NCI-H446 (cell line): ENCODE measurements around the gene FCHSD1.

ENCODE experiments used
- DNase-seq, 2 experiments: peaks; one replicate each; lab custom pipeline; 2025; lab: John Stamatoyannopoulos, UW

The FCHSD1 gene

GRCh38 chr5:141672841-141673813 lies 21.9 kb upstream of the FCHSD1 start:
- DNase-seq: no peak

DNA sequence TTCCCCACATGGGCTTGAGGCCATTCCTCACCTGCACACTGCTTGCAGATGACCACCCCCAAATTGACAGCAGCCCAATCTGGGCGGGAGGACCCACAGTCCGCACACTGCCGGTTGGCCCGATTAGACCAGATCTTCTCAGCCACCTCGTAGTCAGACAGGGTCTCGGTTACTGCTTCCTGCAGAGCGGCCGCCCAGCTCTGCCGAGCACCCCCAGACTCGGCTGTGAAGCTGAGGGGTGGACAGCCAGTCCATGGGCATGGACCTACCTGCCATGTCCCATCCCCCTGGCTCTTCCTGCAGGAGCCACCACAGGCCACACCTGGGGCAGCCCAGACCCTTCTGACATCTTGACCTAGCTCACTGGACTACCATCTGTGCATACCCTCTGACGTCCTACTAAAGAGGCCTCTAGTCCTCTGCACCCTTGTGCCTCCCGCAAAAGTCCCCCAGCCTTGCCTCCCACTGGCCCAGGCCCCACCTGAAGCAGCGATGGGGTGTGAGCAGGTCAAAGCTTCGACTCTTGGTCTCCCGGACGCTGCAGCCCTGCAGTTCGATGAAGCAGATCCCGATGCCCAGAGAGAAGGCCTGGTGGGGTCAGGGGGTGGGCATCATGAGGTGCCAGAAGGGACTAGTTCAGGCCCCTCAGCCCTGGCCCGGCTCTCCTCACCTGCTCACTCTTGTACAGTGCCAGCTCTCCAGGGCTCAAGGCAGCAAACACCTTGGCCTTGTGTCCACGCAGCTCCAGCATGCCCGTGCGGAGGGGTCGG lies 21.0 kb upstream of the FCHSD1 start:
- DNase-seq: no peak

GRCh38 chr5:141669520-141669919 lies 18.3 kb upstream of the FCHSD1 start:
- DNase-seq: no peak

DNA sequence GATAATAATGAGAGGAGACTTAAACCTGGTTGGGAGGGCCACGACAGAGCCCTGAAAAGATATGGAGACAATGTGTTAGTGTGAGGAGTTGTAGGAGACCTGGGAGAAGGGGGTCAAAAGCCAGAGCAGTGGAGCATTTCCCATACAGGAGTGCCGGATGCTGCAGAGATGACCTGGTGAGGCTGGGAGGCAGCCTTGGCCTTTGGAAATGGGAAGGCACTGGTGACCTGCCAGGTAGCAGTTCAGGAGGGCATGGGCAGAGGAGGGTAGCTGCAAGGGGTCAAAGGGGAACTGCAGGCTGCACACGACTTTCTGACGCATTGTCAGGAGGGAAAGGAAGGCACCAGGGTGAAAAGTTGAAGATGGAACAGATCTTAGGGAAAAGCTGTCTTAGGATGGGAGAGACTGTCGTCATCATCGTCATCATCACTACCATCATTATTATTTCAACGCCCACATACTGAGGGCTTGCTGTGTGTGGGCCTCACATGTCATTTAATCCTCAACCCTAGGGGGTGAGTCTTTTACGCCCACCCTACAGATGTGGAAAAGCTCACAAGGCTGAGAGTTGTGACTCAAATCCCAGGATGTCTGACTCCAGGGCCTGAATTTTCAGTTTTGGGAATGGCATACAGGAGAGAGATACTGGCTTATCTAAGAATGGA lies 17.5 kb upstream of the FCHSD1 start:
- DNase-seq: no peak

DNA sequence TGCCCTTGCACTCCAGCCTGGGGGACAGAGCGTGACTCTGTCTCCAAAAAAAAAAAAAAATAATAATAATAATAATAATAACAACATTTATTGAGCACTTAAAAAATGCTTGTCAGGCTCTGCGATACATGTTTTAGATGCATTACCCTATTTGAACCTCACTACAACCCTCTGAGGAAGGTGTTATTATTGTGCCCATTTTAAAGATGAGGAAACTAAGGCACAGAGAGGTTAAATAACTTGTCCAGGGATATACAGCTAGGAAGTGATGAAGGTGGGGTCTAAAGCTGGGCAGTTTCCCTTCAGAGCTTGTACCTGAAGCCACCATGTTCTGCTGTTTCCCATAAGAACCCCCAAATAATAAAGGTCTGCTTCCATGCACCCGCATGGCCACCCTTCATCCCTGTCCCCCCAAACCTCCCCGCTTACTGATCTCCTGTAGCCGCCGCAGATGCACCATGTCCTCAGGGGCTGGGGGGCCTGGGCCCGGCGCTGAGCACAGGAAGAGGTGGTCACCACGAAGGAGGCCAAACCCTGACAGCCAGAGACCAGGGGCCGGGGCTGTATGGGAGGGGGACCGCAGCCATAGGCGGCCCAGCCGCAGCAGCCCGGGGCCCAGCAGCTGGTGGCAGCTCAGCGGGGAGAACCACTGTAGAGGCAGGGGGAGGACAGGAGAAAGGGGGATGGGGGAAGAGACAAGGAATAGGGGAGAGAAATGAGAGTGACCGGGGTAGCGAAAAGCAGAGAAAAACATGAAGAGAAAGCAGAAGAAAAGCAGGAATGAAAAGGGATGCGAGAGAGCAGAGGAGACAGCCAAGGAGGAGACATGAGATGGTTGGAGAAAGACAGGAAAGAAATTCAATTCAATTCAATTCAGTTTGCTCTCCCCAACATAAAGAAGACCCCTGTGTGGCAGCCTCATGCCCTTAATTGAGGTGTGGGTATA lies 15.1 kb upstream of the FCHSD1 start:
- DNase-seq: no peak

DNA sequence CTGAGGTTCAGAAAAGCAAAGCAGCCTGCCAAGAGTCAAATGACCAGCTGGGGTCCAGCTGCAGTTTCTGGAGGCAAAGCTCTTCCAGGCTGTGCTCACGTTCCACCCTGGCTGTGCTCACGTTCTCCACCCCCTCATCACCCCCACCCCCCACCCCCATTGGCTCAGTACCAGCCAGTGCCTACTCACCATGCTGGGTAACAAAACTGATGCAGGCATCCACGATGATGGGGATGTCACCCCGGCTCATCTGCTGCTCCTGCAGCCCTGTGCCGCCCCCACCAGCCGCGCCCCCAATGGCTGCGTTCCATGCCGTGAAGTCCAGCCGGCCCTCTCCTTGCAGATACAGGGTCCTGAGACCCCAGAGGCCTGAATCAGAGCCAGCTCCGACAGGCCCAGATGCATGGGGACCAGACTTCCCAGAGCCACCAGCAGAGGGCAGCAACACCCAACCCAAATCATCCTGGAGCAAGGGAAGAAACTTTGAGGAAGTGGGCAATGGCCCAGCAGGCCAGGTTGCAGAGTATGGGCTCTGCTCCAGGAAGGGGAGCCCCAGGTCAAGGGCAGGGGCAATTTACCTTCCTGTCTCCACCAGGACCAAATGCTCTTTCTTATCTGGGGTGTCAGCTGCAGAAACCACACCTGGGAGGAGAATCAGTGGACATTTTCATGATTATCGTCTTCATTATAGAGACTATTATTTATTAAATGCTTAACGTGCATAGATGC lies 13.7 kb upstream of the FCHSD1 start:
- peak; percentile 34 to 68 for DNase-seq

- no peak for DNase-seq
These were observed 12.3 kb upstream of the FCHSD1 start for GRCh38 chr5:141663506-141663905.

DNA sequence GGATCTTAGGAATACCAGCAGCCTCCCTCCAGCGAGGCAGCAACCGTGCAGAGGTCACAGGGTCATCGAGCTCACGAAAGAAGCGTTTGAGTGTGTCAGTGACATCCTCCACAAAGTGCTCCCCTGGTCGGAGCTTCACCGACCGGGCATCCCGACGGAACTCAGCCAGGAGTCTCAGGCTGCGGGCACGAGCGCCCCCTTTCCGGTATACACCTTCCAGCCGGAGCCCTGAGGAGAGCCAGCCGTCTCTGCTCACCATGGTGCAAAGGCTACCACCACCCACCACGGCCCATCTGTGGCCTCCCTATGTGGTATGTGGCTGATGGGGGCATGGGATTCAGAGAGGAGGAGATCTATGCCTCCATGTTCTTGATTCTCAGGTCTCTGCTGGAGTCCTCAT lies 10.8 kb upstream of the FCHSD1 start:
- no peak for DNase-seq

DNA sequence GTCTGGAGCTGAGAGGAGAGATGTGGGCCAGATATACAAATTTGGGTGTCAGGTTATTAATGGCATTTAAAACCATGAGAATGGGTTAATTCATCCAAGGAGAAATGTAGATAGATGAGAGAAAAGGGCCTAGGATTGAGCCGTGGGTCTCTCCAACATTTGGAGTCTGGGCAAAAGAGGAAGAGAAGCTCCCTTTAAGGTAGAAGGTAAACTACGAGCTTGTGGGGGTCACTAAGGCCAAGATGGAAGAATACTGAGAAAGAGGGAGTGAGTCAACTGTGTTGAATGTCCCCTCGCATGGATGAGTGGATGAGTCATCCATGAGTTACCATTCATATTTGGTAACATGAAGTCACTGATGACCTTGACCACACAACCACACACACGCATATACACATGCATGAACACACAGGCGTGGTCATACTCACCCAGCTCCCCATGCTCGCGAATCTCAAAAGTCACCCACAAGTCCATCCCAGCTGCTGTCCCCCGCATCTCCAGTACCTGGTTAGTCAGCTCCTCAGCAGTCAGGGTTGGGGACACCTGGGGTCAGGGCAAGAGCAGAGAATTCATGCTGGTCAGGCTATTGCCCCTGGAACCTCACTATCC lies 6.8 kb upstream of the FCHSD1 start:
- no peak for DNase-seq

- no peak for DNase-seq
These were observed 6.2 kb upstream of the FCHSD1 start for GRCh38 chr5:141657404-141657803.

GRCh38 chr5:141656396-141656795 lies 5.2 kb upstream of the FCHSD1 start:
- no peak for DNase-seq

GRCh38 chr5:141655020-141655419 lies 3.8 kb upstream of the FCHSD1 start:
- no peak for DNase-seq

DNA sequence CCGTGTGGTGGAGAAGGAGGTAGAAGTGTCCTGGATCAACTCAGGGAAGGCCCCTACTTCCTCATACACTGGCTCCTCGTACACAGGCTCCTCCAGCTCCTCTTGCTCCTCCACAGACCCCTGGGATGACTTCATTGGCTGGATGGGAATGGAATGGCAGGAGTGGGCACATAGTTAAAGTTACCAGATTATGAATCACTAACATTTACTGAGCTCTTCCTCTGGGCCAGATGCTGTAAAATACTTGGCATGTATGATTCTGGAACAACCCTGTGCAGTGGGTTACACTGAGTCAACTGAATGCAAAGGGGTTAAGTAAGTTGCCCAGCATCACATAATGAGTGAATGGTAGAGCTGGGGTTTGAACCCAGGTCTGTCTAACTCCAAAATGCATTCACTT lies 3.1 kb upstream of the FCHSD1 start:
- no peak for DNase-seq

GRCh38 chr5:141651728-141652105 lies 499 bp upstream of the FCHSD1 start:
- DNase-seq: no peak

DNA sequence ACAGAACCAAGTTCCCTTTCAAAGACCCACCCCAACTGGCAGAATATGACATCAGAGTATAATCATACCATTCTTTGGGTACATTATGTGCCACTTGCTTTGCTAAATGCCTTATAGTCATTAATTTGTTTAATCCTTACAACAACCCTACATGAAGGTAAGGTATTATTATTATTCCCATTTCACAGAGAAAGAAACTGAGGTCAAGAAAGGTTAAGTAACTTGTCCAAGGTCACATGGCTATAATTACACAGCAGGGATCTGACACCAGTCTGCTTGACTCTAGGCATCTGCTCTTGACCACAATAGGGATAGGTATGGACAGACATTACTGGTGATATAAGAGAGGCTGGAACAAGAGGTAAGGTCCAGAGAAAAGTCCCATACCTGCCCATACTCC lies 1.2 kb downstream of the FCHSD1 start:
- no peak for DNase-seq

GRCh38 chr5:141649056-141649688 lies 2.0 kb downstream of the FCHSD1 start:
- no peak for DNase-seq

- no peak for DNase-seq
These were observed 3.4 kb downstream of the FCHSD1 start for GRCh38 chr5:141647851-141648250.

DNA sequence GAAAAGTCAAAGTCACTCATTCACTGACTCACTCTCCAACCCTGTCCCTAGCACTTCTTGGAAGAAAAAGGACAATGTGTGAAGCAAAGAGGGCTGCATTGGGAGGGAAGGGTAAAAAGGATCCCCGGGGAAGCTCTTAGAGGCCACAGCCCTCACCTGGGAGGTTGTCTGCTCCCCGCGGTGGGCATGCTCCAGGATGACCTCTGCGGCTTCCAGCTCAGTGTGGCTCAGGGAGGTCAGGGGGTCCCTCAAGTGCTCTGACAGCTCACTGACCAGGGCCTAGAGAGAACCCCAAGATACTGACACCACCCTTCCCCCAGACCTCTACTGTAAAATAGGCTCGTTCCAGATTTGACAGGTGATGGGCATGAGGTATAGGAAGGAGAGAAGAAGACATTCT lies 4.0 kb downstream of the FCHSD1 start:
- DNase-seq: no peak

DNA sequence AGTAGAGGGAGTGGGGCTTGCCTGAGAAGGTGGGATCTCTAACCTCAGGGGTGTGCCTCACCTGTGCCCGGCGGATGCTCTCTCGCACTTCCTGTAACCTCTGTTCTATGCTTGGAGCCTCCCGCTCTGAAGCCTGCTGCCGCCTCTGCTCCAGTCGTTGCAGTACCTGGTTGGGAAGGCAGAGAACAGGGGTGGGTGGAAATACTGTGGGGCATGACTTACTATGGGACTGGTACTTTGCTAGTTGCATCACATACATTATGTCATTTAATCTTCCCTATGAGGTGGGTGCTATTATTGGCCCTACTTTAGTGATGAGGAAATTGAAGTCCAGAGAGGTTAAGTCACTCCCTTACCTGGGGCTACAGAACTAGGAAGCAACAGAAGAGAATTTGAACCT lies 5.2 kb downstream of the FCHSD1 start:
- DNase-seq: no peak
